Suppressor macrophage treated with lipopolysaccharide for 1 hour (primary cell): ENCODE data around the gene ISG20.

Experiments used
- DNase-seq, 3 donors: peaks; one replicate each; pipeline ENCODE4 v3.0.0-alpha.2; 2020 to 2022

ISG20 gene

DNA sequence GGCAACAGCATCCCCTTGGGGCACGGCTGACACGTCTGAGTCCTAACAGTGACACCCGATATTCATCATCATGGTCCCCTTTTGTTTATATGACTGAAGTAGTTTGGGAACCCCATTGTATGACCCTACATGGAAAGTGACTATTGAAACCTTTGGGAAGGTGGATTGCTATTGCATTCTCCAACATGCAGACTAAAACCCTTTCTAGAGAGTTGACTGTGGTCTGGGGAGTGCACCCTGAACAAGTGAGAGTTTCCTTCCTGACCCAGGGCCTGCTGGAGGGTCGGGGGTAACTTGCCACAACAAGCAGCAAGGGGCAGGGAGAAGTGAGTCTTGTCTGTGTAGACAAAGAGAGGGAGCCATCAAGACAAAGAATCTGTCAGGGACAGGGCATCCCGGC, 54.4 kb downstream of the ISG20 start:
- DNase-seq: no peak

DNA sequence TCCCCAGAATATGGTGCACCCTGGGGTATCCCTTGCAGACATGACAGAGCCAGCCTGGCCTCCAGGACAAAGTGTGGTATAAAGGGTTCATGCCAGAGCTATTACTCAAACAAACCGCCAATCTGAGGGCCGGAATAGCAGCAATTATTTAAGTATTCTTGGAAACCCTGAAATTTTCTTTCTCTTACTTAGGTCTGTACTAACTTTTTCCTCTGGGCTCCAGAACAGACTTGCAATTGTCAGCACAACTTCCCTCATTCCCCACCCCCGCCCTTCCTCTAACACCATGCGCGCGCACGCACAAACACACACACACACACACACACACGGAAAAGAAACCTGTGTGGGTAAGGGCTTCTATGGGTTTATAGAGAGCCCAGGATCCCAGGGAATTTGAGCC, 56.3 kb downstream of the ISG20 start:
- DNase-seq: no peak

DNA sequence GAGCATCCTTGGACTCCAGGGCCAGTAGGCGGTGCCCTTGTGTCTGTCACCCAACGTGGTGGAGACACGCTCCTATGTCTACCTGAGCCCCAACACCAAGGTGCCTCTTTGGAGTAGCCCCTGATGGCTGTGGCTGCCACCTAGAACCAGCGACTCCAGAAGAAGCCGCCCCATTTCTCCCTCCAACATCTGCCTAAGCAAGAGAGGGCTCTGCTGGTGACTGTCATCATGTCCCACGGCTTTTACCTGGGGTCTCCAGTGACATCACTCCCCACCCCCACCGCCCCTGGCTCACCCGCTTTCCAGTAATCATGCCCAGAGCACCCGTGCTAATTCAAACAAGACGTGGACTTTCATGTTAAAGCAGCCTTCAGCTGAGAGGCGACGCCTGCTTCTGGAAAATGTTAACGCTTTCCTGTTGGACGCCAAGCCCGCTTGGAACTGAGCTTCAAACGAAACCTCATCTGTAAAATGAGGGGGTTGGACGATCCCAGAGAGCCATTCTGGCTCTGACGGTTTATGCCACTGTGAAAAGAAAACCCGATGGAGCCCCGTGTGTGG, 57.0 kb downstream of the ISG20 start:
- no peak for DNase-seq

DNA sequence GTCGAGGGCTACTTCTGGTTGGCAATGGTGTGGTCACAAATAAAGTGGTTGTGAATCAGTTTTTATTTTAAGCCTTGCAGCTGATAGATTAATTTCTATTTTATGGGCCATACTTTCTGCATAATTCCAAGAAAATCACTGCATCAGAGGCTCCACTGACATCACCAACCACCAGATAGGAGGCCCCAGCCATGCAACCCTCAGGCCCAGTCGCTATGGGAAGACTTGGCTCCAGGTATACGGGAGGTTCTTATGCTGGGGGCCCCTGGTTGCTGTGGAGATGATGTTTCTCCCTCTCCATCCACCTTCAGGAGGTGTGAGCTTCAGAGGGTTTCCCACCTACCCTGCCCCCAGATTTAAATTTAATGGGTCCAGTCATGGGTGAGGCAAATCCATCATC, 57.4 kb downstream of the ISG20 start:
- DNase-seq: no peak

DNA sequence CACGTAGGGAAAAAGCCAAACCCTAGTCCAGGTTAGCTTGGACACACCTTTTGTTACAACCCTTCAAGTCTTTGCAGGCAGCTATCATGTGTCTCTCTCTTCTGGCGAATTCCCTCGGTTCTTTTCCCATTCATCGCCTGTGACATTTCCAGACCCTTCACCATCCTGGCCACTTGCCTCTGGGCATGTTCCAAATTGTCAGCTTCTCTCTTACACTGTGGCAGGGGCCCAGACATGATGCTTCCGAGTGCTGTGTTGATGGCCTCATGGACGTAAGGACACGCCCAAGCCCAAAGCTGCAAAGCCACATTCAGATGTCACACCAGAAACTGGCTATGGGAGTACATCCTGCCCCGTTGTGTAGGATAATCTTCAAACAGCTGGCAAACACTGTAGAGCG, 58.5 kb downstream of the ISG20 start:
- no peak for DNase-seq

DNA sequence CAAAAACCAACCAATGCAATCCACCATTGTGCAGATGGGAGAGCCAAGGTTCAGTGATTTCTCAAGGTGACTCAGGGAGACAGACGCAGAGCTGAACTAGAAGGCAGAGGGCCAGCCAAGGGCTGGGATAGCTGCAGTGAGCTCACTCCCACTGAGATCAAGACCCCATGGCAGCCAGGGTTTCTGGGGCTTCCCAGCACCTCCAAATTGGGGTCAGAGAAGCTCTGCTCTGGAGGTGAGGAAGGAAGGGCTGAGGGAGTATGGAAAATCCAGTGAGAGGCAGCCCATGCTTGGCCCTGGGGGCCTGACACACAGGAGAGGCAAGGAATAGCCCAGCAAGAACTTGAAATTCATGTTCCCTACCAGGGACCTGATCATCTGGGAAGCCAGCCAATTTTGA, 61.0 kb downstream of the ISG20 start:
- DNase-seq: no peak

- DNase-seq: no peak
These were observed 61.9 kb downstream of the ISG20 start for GRCh38 chr15:88700716-88701115.

DNA sequence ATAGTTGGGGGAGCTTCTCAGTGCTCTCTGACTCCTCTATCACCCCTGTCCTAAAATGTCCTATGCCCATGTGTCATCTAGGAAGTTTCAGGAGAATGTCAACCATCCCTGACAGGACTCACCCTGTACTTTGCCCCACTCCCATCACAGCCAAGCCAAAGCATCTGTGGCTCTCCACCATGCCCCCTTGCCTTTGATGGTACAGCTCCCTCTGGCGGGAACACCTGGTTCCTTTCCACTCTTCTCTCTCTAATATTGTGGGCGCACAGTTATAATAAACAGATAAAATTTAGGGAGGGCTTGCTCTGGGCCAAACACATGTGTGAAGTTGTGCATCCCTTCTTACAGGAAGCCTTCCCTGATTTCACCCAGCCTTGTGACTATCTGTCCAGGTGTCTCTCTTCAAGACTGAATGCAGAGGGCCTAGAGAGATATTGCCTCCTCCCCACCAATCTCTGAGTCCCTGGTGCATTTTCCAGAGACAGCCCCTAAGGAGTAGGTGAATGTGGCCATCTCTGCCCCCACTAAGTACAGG, 62.8 kb downstream of the ISG20 start:
- DNase-seq: no peak

DNA sequence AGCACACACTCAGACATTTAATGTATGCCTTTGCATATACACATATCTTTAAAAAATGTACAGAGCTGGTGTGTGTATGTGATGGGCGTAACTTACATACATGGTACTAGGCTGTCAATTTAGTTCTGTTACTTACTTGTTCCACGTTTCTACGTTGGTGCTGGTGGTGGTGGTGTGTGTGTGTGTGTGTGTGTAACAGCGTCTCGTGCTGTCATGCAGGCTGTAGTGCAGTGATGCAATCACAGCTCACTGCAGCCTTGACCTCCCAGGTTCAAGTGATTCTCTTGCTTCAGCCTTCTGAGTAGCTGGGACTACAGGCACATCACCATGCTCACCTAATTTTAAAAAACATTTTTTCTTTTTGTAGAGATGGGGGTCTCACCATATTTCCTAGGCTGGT, 64.2 kb downstream of the ISG20 start:
- no peak for DNase-seq

GRCh38 chr15:88703533-88703932, 64.7 kb downstream of the ISG20 start:
- no peak for DNase-seq

- no peak for DNase-seq
These were observed 66.3 kb downstream of the ISG20 start for GRCh38 chr15:88704791-88705768.

DNA sequence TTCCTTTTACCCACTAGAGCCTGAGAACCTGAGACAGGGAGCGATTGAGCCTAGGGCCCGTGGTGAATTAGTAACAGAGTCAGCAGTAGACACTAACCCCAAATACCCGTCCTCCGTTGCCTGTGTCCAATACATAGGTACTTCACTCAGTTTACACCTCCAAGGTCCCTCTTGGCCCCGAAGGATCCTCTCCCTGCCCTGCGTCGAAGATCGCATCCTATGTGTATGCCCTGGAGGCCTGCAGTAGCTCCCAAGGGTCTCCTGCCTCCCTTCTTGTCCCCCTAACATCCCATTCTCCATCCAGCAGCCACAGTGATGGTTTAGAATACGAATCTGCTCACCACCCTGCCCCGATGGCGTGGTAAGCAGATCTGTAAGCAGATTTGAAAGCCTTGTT, 67.0 kb downstream of the ISG20 start:
- DNase-seq: no peak
